HEK293 (cell line): ENCODE data around the gene SFMBT2.

Source experiments
- HOXC10 ChIP-seq: sonication (generic); formaldehyde crosslinking; IDR thresholded peaks from 2 replicates; pipeline ENCODE4 v1.8.1; 2023; ENCODE audit warnings: mild to moderate bottlenecking, missing genetic modification reagents
- HOXD13 ChIP-seq: sonication (generic); formaldehyde crosslinking; IDR thresholded peaks from 2 replicates; pipeline ENCODE4 v1.8.0; 2022; ENCODE audit warnings: missing genetic modification reagents, borderline replicate concordance
- KLF16 ChIP-seq: fragments of 450-650 bp; formaldehyde crosslinking; IDR thresholded peaks from 2 replicates; pipeline ENCODE4 v1.5.1; 2017; ENCODE audit warnings: missing biosample characterization, missing genetic modification characterization
- SCRT1 ChIP-seq: fragments of 450-650 bp; formaldehyde crosslinking; IDR thresholded peaks from 2 replicates; pipeline ENCODE4 v1.5.1; 2016; ENCODE audit warnings: missing biosample characterization, missing genetic modification characterization, borderline replicate concordance
- ZNF157 ChIP-seq: fragments of 450-650 bp; formaldehyde crosslinking; IDR thresholded peaks from 2 replicates; pipeline ENCODE4 v1.5.1; 2016; ENCODE audit warnings: missing biosample characterization, missing genetic modification characterization
- ZNF324 ChIP-seq: fragments of 450-650 bp; formaldehyde crosslinking; IDR thresholded peaks from 2 replicates; pipeline ENCODE4 v1.5.1; 2016; ENCODE audit warnings: missing biosample characterization, missing genetic modification characterization
- ZNF621 ChIP-seq: fragments of 450-650 bp; formaldehyde crosslinking; IDR thresholded peaks from 2 replicates; pipeline ENCODE4 v1.5.1; 2017; ENCODE audit warnings: missing biosample characterization, missing genetic modification characterization
- ZNF660 ChIP-seq: fragments of 450-650 bp; IDR thresholded peaks from 2 replicates; pipeline ENCODE4 v1.5.1; 2018; ENCODE audit warnings: missing biosample characterization, mild to moderate bottlenecking, missing genetic modification characterization
- ZNF830 ChIP-seq: fragments of 450-650 bp; IDR thresholded peaks from 2 replicates; pipeline ENCODE4 v1.5.0; 2018; ENCODE audit warnings: missing biosample characterization, missing genetic modification characterization, low read depth, mild to moderate bottlenecking, moderate library complexity
- TF ChIP-seq, protein P1 (sequence below): fragments of 450-650 bp; formaldehyde crosslinking; IDR thresholded peaks from 2 replicates; pipeline ENCODE4 v1.5.1; 2016; ENCODE audit warnings: missing biosample characterization, missing genetic modification characterization

DNA sequence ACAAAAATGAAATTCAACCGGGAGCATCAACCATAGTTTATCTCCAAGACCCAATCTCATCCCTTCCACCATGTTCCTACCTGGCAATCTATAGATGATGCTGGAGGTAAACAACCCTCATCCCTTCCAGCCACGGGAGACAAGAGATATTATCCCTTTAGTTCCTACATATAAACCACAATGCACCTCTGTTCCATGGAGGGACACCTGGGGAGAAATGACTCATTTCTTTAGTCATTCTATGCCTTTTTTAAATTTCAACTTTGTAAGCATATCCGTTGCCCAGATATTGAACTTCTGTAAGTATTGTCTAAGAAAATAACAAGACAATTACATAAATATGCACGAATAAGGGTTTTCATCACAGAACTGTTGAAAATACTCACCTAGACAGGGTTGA is 15.5 kb upstream of the SFMBT2 start:
- TF ChIP-seq, protein P1, sequence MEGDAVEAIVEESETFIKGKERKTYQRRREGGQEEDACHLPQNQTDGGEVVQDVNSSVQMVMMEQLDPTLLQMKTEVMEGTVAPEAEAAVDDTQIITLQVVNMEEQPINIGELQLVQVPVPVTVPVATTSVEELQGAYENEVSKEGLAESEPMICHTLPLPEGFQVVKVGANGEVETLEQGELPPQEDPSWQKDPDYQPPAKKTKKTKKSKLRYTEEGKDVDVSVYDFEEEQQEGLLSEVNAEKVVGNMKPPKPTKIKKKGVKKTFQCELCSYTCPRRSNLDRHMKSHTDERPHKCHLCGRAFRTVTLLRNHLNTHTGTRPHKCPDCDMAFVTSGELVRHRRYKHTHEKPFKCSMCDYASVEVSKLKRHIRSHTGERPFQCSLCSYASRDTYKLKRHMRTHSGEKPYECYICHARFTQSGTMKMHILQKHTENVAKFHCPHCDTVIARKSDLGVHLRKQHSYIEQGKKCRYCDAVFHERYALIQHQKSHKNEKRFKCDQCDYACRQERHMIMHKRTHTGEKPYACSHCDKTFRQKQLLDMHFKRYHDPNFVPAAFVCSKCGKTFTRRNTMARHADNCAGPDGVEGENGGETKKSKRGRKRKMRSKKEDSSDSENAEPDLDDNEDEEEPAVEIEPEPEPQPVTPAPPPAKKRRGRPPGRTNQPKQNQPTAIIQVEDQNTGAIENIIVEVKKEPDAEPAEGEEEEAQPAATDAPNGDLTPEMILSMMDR (tag by site-specific recombination): no peak
- TF ChIP-seq ZNF621: no peak
- TF ChIP-seq HOXD13 (CRISPR knock-in tag): no peak
- no peak for TF ChIP-seq HOXC10 (CRISPR knock-in tag)
- TF ChIP-seq ZNF830 (tag by site-specific recombination): no peak
- TF ChIP-seq SCRT1 (tag by site-specific recombination): no peak
- TF ChIP-seq ZNF157 (tag by site-specific recombination): no peak
- TF ChIP-seq ZNF660 (tag by site-specific recombination): no peak
- no peak for TF ChIP-seq KLF16
- no peak for TF ChIP-seq ZNF324 (tag by site-specific recombination)
